Hematopoietic multipotent progenitor cell treated with erythropoietin and hydrocortisone succinate and interleukin-3 and kit ligand, for 4 days (in vitro differentiated cells): Measurements from ENCODE around the gene KNDC1.
"Not testable (repeated sequence)": the region's sequence is repeated elsewhere in the genome, so short reads cannot be mapped to it uniquely, and the experiment has no call there.

Experiments
- DNase-seq: peaks from one replicate; pipeline ENCODE4 v3.0.0-alpha.2; 2015

Gene KNDC1

DNA sequence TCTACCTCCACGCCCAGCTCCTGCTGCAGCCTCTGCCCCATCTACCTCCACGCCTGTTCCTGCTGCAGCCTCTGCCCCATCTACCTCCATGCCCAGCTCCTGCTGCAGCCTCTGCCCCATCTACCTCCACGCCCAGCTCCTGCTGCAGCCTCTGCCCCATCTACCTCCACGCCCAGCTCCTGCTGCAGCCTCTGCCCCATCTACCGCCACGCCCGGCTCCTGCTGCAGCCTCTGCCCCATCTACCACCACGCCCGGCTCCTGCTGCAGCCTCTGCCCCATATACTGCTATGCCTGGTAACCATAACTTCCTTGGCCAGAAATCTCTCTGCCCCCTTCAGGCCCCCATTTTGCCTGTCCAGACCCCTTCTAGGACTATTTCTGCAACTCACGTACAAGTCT, 105.0 kb downstream of the KNDC1 start:
- not testable (repeated sequence) for DNase-seq

DNA sequence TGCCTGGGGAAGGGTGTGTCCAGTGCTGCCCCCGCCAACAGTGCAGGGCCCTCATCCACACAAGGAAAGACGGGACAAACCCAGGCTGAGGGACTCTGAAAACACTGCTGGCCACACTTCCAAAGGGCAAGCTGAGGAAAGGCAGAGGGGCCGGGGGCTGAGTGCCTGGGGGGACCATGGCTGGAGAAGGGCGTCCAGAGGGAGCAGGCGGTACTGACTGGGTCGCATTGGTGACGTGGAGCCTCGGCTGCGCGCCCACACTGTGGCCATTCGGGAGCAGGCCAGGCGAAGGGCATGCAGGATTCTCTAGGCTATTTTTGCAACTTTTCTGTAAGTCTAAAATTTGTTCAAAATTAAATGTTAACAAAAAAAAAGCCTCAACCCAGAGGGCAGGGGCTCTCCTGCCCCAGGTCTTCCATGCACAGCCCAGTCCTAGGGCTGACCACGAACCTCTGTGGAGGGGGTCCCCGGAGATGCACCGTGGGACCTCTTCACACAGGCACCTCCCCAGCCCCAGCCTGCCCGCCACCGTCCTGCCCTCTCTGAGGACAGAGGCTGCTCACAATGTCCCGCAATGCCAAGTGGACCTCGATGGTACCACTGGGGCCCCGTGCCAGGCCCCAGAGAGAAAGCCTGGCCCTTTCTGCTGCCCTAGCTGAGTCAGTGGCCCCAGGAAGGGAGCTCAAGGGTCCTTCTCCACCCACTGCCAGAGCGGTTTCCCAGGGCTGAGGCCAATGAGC, 106.2 kb downstream of the KNDC1 start:
- DNase-seq, result no peak

- DNase-seq, result no peak
Observed at GRCh38 chr10:133267293-133267692, 107.3 kb downstream of the KNDC1 start.

DNA sequence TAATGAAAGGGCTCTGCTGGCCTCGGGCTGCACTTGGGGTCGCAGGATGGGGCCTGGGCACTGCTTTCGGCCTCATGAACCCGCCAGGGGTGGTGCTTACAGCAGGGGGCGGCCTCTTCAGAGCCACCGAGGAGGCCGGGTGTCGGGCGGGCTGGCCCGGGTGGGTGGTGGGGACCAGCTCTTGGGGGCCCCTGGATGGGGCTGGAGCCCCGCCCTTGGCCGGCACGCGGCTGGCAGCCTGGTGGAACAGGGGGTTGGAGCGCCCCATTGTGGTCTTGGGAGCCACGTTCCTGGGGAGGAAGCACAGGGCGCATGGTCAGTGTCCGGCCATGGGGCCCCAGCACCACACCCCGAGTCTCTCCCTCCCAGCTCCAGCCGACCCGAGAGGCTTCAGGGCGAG, 107.8 kb downstream of the KNDC1 start:
- DNase-seq, result no peak

GRCh38 chr10:133268532-133268931, 108.5 kb downstream of the KNDC1 start:
- no peak for DNase-seq

- DNase-seq, result no peak
Observed at GRCh38 chr10:133269367-133269766, 109.3 kb downstream of the KNDC1 start.

DNA sequence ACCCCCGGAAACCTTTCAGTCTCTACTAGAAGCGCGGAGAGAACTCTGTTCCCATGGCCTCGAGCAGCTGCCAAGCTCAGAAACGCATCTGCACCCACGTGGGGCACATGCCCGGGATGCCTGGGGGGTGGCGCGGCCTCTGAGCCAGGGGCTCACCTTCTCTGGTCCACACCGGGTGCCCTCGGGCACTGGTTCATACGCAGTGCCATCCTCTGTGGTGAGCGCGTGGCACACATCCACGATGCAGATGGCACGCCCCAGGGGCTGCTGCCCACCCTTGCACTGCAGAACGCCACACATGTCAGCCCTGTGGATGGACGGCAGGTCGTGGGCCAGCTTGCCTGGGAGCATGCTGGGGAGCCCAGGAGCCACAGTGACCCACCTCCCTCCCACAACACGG, 110.2 kb downstream of the KNDC1 start:
- DNase-seq, result no peak

GRCh38 chr10:133270773-133271297, 110.8 kb downstream of the KNDC1 start:
- DNase-seq, result no peak

- DNase-seq, result no peak
Observed at GRCh38 chr10:133271521-133272300, 111.7 kb downstream of the KNDC1 start.

DNA sequence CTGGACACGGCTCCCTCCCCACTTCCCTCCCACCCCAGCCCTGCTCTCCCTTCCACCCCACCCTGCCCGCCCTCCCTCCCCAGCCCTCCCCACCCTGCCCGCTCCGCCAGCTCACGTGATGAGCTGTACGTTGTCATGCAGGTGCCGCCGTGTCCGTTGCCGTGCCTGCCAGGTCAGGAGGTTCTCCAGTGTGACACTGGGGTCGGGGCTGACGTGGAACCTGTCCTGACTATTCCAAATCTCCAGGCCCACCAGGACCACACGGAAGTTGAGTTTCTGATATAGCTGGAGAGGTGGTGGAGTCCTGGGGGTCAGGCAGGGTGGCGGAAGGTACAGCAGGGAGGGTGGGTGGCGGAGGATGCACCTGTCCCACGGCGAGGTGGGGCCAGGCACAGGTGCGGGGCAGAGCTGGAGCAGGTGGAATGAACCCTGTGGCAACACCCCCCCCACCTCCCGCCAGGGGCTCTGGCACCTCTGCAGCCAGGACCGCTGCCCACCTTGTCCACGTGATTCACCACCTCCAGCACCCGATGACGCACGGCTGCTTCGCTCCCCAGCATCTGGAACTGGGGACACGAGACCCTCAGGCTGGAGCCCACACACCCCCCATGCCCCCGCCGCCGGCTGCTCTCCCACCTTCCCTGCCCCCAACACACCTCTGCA, 112.4 kb downstream of the KNDC1 start:
- no peak for DNase-seq

DNA sequence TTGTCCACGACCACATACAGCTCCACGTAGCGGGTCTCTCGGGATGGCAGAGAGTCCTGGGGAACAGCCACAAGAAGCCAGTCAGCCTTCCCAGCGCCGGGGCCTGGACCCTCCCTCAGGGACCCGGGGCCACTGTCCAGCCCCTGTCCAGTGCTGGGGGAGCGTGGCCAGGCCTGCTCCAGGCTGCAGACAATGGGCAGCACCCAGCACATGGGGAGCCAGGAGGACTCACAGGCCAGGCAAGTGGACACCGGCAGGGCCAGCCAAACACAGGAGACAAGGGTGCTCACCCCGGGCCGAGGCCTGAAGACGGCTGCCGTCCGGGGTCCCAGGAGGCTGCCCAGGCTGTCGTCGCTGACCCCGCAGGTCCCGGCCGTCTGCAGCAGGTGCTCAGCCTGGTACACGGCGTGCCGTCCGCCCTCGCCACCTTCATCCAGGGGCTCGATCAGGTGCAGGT, 113.0 kb downstream of the KNDC1 start:
- DNase-seq, result no peak

DNA sequence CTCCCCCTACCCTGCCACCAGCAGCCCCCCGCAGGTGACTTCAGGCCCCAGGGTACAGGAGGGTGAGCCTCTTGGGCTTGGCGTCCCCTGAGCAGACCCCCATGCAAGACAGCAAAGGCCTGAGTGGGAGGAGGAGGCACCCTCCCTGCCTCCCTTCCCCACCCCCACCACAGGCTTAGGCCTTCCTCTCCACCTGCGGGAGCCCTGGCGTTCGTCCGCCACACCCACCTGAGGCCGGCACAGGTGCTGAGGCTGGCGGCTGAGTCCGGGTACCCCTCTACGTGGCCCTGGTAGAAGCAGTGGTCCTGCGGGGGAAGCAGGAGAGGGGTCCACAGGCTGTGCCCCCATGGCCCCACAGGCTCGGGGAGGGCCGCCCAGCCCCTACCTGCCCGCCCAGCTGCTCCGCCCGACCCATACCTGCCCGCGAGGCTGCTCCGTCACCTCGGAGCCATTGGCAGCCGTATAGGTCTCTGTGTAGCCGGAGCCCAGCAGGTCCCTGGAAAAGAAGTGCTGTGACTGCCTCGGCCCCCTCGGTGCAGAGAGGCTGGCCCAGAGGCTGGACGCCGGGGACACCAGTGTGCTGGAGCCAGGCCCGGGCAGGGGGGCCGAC, 113.6 kb downstream of the KNDC1 start:
- no peak for DNase-seq

DNA sequence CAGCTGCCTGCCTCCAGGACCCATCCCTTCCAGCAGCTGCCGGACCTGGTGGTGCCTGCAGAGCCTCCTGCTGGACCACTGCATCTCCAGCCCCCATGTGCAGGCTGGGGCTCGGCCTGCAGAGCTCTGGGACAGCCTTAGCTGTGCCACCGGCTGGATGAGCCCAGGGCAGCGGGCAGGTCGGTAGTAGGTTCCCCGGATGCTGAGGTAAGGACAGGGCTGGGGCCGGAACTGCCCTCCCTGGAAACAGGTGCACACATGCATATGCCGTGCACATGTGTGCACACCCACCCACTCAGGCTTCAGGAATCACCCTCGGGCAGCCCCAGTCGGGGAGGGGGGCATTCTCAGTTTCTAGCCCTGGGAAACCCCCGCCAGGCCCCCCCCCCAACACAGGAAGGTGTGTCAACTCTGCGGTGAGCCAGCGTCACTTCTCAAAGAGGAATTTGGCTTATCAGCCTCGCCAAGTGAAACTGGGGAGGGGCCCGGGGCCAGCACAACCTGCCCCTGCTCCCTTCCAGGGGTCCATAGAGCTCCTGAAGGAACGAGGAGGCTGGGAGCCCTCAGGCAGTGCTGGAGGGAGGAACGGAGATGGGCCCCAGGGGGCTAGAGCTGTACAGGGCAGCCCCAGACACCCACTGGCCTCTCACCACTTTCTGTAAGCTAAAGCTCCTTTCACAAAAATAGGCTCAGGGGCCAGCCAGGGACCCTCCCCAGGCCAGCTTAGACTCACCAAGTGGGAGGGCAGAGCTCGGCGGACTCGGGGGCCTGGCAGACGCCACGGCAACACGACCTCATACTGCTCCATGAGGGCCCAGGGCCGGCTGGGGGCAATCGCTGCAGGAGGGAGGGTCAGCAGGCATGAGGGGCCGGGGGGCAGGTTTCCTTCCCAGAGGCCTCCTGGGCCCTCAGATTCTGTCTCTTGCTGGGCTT, 115.0 kb downstream of the KNDC1 start:
- DNase-seq, result peak; percentile 88

GRCh38 chr10:133275684-133276092, 115.7 kb downstream of the KNDC1 start:
- DNase-seq, result peak; percentile 75
